ENCODE results near the gene RASEF.

Gene RASEF

GRCh38 chr9:83071626-83072025, 8.7 kb upstream of the RASEF start:
- no peaks in the 10 kb centered on the region for H3K4me1 ChIP-seq (ENCODE audit: insufficient read depth, low read length)
- no peak for ATAC-seq (ENCODE audit: insufficient read depth, low read depth)

GRCh38 chr9:83070261-83070660, 7.3 kb upstream of the RASEF start:
- TF ChIP-seq CTCF (IDR thresholded peaks at IDR 0.05; ENCODE audit: borderline replicate concordance, extremely low read depth, low read length, poor library complexity, severe bottlenecking) (no peak), EZH2 (IDR thresholded peaks at IDR 0.05; ENCODE audit: borderline replicate concordance, low read depth, low read length, severe bottlenecking) (no peak)
- no peak overlapping the region for H3K4me3 ChIP-seq (ENCODE audit: low read depth in 1 of 2, low read length in 2 of 2)
- H3K27me3 ChIP-seq (ENCODE audit: insufficient read depth, low read length, poor library complexity) = no peaks in the 10 kb centered on the region
- ATAC-seq (ENCODE audit: insufficient read depth, low read depth) = no peak
- no peak overlapping the region for H3K4me2 ChIP-seq (ENCODE audit: insufficient read depth, low read length)
- H4K20me1 ChIP-seq (ENCODE audit: insufficient read depth, low read length) = no peaks in the 10 kb centered on the region
- no peak overlapping the region for H3K27ac ChIP-seq (ENCODE audit: low read length)
- H3K9me3 ChIP-seq (ENCODE audit: insufficient read depth, low read length, severe bottlenecking) = no peaks in the 10 kb centered on the region
- H2AFZ ChIP-seq (ENCODE audit: low read depth, low read length) = no peak overlapping the region
- H3K9ac ChIP-seq (ENCODE audit: low read depth, low read length) = no peak overlapping the region
- no peak for DNase-seq
- H3K4me1 ChIP-seq (ENCODE audit: insufficient read depth, low read length) = no peaks in the 10 kb centered on the region
- H3K79me2 ChIP-seq (ENCODE audit: insufficient read depth, low read length) = no peaks in the 10 kb centered on the region
- no peaks in the 10 kb centered on the region for H3K36me3 ChIP-seq (ENCODE audit: insufficient read depth, low read length)

More at GRCh38 chr9:83071626-83072025, 8.7 kb upstream of the RASEF start:
- H3K9me3 ChIP-seq (ENCODE audit: insufficient read depth, low read length, severe bottlenecking) = no peaks in the 10 kb centered on the region
- no peak overlapping the region for H3K4me2 ChIP-seq (ENCODE audit: insufficient read depth, low read length)
- TF ChIP-seq CTCF (IDR thresholded peaks at IDR 0.05; ENCODE audit: borderline replicate concordance, extremely low read depth, low read length, poor library complexity, severe bottlenecking) (no peak), EZH2 (IDR thresholded peaks at IDR 0.05; ENCODE audit: borderline replicate concordance, low read depth, low read length, severe bottlenecking) (no peak)
- no peaks in the 10 kb centered on the region for H3K27me3 ChIP-seq (ENCODE audit: insufficient read depth, low read length, poor library complexity)
- no peak overlapping the region for H3K4me3 ChIP-seq (ENCODE audit: low read depth in 1 of 2, low read length in 2 of 2)
- no peaks in the 10 kb centered on the region for H3K36me3 ChIP-seq (ENCODE audit: insufficient read depth, low read length)
- no peaks in the 10 kb centered on the region for H4K20me1 ChIP-seq (ENCODE audit: insufficient read depth, low read length)
- H3K27ac ChIP-seq (ENCODE audit: low read length) = no peak overlapping the region
- no peak overlapping the region for H3K9ac ChIP-seq (ENCODE audit: low read depth, low read length)
- H3K79me2 ChIP-seq (ENCODE audit: insufficient read depth, low read length) = no peaks in the 10 kb centered on the region
- H2AFZ ChIP-seq (ENCODE audit: low read depth, low read length) = no peak overlapping the region
- no peak for DNase-seq

GRCh38 chr9:83069651-83070050, 6.7 kb upstream of the RASEF start:
- no peak overlapping the region for H3K27ac ChIP-seq (ENCODE audit: low read length)
- H3K27me3 ChIP-seq (ENCODE audit: insufficient read depth, low read length, poor library complexity) = no peaks in the 10 kb centered on the region
- H3K4me2 ChIP-seq (ENCODE audit: insufficient read depth, low read length) = no peak overlapping the region
- no peaks in the 10 kb centered on the region for H3K79me2 ChIP-seq (ENCODE audit: insufficient read depth, low read length)
- H2AFZ ChIP-seq (ENCODE audit: low read depth, low read length) = no peak overlapping the region
- no peak for ATAC-seq (ENCODE audit: insufficient read depth, low read depth)
- no peak for DNase-seq
- H3K4me3 ChIP-seq (ENCODE audit: low read depth in 1 of 2, low read length in 2 of 2) = no peak overlapping the region
- no peaks in the 10 kb centered on the region for H3K36me3 ChIP-seq (ENCODE audit: insufficient read depth, low read length)
- no peaks in the 10 kb centered on the region for H3K4me1 ChIP-seq (ENCODE audit: insufficient read depth, low read length)
- no peak overlapping the region for H3K9ac ChIP-seq (ENCODE audit: low read depth, low read length)
- TF ChIP-seq EZH2 (IDR thresholded peaks at IDR 0.05; ENCODE audit: borderline replicate concordance, low read depth, low read length, severe bottlenecking) (no peak), CTCF (IDR thresholded peaks at IDR 0.05; ENCODE audit: borderline replicate concordance, extremely low read depth, low read length, poor library complexity, severe bottlenecking) (no peak)
- no peaks in the 10 kb centered on the region for H3K9me3 ChIP-seq (ENCODE audit: insufficient read depth, low read length, severe bottlenecking)
- H4K20me1 ChIP-seq (ENCODE audit: insufficient read depth, low read length) = no peaks in the 10 kb centered on the region

GRCh38 chr9:83068414-83068813, 5.5 kb upstream of the RASEF start:
- Histone ChIP-seq H3K27me3 (ENCODE audit: insufficient read depth, low read length, poor library complexity) (no peaks in the 10 kb centered on the region), H3K9ac (ENCODE audit: low read depth, low read length) (no peak overlapping the region), H3K79me2 (ENCODE audit: insufficient read depth, low read length) (no peaks in the 10 kb centered on the region), H2AFZ (ENCODE audit: low read depth, low read length) (no peak overlapping the region), H3K4me2 (ENCODE audit: insufficient read depth, low read length) (no peak overlapping the region), H3K4me1 (ENCODE audit: insufficient read depth, low read length) (no peaks in the 10 kb centered on the region), H3K36me3 (ENCODE audit: insufficient read depth, low read length) (no peaks in the 10 kb centered on the region), H3K4me3 (ENCODE audit: low read depth in 1 of 2, low read length in 2 of 2) (no peak overlapping the region), H3K27ac (ENCODE audit: low read length) (no peak overlapping the region), H4K20me1 (ENCODE audit: insufficient read depth, low read length) (no peaks in the 10 kb centered on the region), H3K9me3 (ENCODE audit: insufficient read depth, low read length, severe bottlenecking) (no peaks in the 10 kb centered on the region)
- TF ChIP-seq CTCF (IDR thresholded peaks at IDR 0.05; ENCODE audit: borderline replicate concordance, extremely low read depth, low read length, poor library complexity, severe bottlenecking) (no peak), EZH2 (IDR thresholded peaks at IDR 0.05; ENCODE audit: borderline replicate concordance, low read depth, low read length, severe bottlenecking) (no peak)
- ATAC-seq (ENCODE audit: insufficient read depth, low read depth) = no peak
- no peak for DNase-seq
